ENCODE measurements around the gene GCSAM.
A peak's percentile ranks its signal among the peaks of the same experiment; 100 is the strongest.

GCSAM gene

DNA sequence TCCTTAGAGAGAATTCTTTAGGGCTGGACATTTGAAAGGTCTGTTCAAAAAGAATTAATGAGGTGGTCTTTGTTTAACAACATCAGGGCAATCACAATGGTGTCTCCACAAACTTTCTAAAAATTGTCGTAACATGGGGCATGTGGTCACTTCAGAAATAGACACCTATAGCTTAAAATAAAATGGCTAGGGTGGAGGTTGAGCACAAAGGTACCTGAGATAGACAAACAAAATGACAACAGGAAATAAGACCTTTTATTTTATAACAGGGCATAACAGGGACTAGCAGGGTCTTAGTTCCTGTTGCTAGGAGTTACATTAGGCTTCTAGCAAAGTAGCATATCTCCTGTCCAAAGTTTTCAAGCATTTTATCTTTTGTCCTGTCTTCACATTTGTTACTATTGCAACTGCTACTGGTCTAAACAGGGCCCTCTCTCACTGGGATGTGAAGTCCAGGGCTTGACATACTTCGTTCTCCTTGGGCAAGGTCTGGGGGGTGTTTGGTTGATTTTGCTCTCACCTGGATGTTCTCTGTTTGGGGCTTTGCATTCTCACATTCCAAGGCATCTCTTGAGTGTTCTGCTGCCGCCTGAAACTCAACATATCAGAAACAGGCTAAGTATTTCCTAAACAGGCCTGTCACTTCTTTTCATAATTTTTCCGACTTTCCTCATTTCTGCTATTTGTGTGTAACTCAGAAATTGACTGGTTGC lies 3.0 kb downstream of the GCSAM start:
- no peak for DNase-seq (ENCODE audit: low read depth in 2 of 2)

DNA sequence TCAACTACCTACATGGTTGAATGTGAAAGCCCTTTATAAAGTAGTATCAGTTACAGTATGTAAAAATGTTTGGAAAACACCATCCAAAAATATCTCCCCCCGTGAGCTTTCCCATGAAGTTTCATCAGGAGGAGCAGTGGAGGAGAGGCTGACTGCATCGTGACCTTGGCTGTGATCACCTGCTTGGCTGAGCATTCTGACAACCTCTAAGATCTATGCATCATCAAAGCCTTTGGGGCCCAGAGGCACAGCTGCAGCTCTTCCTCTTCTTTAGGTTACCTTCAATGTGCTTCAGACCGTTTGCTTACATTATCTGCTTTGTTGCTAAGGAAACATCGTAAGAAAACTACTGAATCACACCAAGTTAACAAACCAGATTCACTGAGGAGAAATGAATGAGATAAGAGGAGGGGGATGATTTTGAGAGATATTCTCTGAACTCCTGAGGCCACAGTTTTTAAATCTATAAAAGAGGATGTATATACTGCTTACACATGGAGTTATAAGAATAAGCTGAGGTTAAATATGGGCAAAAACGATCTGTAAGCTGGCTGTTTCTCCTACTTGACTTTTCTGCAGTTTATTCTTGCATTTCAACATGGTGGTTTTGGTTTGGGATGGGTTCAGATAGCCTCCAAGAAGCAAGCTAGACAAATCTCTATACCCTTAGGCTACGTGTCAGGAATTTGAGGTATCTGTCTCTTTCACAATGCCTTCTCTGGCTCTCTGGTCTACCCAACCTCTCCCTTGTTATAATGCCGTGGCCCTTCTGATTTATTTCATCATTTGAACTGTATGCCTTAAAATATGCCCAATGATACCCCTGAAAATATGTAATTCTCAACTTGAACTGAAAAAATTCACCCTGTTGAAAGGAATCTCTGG lies 4.0 kb downstream of the GCSAM start:
- DNase-seq (ENCODE audit: low read depth in 2 of 2) = no peak

DNA sequence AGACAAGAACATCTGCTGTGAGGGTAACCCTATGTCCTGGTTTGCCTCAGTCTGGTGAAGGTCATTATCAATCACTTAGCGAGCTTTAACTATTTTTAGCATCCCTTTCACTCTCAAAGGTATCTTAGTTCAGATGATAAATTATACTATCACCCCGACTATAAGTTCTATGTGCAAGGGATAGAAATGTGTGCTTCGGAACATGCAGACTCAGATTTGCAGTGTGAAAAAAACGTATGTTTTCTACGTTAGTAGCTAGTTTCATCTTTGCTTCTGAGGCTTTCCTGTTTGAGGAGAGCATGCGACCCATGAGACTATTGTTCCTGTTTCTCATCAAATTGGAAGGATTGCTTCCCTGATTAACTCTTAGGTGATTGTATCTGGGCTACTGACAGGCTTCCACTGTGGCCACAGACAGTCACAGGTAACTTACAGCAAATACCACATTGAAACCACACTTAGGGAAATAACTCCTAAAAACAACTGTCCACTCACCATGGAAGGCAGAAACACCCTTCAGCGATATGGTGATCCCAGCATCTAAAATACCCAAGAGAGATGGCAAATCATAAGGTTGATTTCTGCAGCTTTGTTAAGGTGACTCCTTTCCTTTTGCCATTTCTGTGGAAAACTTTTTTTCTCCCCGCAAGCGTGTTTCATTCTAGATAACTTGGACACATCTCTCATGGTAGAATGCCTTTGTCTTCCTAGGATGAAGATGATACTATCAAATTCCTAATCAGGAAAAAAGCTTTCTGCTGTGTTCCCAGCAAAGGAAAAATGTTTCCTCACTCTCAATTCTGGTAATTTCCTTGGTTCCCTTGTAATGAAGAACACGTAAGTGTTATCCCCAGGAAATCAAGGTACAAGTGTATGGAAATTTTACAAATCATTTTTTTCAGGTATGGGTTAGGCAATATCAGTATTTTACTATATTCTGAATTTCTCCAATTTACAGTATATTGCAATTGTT lies 5.2 kb downstream of the GCSAM start:
- no peak for DNase-seq (ENCODE audit: low read depth in 2 of 2)

DNA sequence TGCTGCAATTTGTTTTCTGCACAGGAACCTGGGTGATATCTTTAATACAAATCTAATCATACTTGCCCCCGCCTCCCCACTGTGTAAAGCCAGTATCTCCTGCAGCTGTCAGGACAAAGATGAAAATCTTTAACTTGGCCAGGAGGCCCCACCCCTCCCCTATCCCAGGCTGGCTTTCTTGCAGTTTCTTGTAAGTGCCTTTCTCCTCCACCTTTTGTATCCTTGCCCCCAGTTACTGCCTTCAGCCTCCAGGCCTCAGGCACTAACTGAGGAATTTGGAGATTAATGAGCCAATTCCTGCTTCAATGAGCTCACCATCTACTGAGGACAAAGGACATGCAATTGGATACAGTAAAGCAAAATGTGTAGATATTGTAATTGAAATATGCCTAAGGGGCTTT lies 6.5 kb downstream of the GCSAM start:
- DNase-seq (ENCODE audit: low read depth in 2 of 2) = no peak

DNA sequence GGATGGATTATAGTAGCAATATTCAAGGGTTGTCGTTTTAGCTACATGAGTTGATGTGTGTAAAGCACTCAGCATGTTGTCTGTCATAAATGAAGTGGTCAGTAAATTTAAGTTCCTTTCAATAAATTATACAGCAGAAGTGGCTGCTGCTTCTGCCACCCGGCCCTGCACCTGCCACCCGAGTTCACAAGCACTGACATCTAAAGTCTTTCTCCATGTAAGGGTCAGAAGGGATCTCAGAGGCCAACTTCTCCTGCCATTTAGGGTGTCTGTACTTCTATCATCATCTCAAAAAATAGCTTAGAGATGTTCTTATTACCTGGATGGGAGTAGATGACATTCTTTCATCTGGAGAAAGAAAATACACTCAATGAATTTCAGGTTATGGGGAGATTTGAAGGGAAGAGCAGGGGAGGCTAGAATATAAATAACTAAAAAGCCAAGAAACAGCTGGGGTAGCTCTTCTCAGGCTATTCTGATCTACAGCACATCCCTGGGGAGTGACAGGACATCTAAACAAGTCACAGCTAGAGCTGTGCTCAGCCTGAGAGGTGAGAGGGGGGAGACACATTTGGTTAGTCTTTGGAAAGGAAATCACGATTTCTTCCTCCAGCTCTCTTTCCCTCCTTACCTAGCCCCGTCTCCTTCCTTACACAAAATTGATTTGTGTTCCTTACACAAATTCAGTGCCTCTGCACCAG lies 8.0 kb downstream of the GCSAM start:
- no peak for DNase-seq (ENCODE audit: low read depth in 2 of 2)

DNA sequence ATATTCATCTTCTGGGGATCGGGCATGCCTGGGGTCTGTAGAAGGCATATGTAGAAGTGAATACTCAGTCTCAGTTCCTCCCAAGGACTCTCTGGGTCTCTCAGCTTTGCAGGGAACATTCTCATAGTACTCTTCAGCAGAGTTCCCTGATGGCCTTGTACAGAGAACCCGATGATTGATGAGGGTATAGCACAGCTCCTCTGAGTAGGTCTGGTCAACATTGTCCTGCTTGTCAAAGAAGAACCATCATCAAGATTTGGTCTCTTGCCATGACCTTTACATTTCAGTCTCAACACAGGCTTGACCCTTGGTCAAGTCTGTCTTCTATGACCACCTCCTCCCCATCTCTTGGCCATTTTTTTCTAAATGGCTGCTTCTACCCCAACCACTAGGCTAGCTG lies 9.5 kb downstream of the GCSAM start:
- DNase-seq (ENCODE audit: low read depth in 2 of 2) = no peak

DNA sequence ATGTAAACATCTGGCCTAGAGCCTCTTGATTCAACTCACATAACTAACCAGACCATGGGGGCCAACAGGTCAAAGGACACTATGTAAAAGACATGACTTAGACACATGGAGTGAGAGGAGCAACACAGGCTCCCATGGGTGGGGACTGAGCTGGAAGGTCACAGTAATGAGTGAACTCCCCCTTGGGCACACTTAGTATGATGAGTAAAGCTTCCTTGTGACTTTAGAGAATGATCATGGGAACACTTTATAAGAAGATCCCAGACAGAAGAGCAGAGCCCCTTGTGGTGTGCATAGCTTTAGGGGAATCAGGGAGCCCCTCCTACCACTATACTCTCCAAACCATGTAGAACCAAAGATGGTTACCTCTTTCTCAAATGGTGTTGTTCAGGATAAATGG lies 10.2 kb downstream of the GCSAM start:
- no peak for DNase-seq (ENCODE audit: low read depth in 2 of 2)

DNA sequence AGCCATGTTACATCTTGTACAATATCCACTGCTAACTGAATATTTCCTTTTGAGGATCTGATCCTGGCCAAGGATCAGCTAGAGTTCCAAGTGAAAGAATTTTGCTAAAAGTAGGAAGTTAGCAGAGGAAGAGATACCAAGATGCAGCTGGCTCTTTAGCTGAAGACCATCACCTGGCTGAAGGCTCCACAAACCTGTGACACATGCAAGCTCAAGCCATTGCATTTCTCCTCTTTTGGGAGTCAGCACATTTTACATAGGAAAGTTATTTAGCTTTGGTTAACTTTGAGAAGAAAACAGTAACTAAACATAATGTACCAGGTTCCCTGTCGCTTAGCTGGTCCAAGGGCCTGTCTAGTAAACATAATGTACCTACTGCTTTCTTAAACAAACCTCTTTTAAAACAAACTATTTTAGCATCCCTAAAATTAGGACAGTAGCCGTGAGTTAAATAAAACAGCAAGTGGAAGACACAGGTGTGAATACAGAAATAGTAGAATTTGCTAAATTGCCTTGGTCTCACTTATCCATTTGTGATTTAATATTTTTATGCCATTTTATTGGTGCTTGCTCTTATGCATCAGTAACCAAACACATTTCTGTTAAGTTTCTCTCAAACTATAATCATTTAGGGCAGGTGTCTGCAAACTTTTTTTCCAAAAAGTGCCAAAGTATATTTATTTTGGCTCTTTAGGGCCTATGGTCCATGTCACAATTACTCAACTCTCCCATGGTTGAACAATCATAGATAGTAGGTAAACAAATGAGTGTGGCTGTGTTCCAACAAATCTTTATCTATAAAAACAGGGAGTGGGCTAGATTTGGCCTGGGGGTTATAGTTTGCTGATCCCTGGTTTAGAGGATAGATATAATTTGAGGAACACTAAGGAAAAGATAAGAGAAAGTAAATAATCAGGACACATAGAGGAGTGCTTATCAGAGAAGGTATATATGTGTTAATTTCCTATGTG lies 11.2 kb downstream of the GCSAM start:
- no peak for DNase-seq (ENCODE audit: low read depth in 2 of 2)

DNA sequence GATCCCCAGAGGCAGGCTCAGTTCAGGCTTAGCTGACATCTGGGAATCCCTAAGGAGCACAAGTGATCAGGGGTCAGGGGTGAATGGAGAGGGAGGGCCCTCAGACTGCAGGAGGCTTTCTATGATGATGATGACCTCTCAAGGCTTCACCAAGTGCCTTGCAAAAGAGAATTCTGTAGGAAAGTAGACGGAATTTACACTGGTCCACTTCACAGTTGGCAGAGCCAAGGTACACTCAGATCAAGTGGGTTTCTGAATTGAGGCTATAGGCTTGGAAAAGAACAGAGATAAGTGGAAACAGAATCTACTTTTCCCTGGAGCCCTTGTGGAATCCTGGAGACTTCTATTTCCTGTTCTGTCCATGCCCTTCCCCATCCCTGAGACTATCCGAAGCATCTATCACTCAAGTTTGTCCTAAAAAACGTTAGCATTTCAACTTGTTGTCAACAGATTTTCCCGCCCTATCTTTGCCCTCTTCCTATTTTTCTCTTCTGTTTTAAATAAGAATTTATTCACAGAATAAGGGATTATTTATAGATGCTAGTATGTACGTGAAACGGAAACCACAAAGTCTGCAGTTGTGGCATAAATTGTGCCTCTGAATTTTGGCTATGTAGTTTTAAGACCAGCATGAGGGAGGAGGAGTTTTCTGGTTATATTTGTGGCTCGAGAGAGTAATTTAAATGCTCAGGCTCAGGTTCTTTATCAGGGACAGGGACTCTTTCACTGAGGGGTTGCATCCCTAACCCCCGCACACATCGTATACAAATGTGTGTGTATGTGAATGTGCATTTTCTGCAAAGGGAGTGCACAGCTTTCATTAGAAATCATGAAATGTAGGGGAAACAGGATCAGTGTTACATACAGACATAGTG lies 12.8 kb downstream of the GCSAM start:
- DNase-seq (ENCODE audit: low read depth in 2 of 2) = no peak

DNA sequence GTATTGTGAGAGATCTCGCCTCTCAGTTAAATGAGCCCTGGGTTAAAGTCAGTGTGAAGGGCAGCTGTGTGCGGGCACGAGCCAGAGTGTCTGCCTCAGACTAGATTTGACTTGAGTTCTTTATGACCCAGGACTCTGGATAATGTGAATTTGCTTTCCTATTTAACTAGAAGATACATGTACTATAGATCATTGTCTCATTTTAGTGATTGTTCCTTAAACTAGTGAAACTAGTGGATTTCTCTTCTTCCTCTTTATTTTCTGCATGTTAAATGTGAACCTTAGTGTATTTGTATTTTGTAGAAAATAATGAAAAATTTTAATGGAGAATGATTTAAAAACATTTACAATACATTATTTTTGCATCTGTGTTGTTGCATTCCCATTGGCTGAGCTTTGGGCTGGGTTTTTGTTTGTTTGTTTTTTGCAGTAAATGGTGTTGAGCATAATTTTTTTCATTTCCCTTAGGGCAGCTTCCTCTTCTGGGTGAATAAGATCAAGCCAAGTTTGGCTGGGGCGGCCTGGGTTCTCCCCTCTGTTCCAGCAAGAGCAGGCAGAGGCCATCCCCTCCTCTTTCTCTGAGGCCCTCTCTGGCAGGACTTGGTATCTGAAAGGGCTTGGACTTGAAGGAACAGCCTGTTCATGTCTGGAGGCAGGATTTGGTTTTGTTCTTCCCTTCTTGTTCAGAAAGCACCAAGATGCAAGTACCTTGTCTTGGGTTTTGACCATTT lies 15.0 kb downstream of the GCSAM start:
- no peak for DNase-seq (ENCODE audit: low read depth in 2 of 2)

DNA sequence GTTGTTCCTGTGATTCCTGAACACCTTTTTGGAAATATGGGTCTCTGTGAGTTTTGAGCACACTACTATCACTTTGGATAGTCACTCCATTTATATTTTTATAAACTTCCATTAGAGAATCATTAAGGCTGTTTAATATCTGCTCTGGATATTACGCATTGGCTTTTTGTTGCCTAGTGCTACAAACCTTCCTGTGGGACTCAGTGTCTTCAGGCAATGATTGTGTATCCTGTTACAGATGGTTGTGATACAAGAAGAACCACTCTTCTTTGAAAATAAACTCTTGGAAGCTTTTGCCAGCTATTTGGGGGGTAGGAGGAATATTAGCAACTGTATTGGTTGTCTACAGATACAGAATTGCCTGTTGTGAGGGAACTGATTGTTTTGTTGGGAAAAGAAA lies 15.6 kb downstream of the GCSAM start:
- DNase-seq (ENCODE audit: low read depth in 2 of 2) = no peak

DNA sequence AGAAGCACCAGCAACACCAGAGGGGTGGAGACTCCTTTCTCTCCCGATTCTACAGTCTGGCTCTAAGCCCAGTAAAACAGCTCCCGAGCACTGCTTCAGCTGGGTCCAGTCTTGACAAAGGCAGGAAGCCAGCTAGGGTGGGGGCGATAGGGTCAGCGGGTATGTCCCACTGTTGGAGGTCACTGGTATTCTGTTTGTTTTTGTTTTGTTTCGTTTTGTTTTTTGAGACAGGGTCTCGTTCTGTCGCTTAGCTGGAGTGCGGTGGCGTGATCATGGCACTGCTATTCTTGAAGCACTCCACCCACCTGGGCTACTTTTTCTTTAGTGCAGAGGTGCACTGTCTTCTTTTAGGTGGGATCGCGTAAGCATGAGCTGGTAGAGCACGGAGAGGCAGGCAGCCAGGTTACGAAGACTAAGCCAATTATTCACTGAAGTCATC lies 16.3 kb downstream of the GCSAM start:
- no peak for DNase-seq (ENCODE audit: low read depth in 2 of 2)

DNA sequence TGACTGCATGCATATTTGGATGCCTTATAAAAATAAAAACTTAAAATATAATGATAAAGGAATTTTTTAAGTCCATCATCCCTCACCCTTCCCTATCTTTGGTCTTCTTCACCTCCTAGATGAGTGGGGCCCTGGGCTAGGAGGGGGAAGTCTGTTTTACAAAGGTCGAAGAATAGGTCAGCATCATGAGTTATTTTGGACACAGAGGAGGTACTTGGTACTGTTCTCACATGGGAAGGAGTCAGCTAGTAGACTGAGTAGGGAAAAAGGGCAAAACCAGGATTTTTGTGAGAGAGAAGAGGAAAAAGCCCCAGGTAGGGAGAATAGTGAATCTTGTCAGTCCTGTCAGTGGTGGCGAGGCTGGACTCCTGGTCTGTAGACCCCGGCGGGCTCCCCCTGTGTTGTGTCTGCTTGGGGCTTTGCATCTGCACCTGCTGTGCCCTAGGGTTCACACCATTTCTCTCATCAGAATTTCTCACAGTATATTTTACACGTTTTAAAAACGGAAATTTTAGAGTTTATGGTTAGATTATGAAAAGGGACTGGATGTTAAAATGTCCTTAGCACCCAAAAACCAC lies 17.2 kb downstream of the GCSAM start:
- DNase-seq (ENCODE audit: low read depth in 2 of 2) = no peak

DNA sequence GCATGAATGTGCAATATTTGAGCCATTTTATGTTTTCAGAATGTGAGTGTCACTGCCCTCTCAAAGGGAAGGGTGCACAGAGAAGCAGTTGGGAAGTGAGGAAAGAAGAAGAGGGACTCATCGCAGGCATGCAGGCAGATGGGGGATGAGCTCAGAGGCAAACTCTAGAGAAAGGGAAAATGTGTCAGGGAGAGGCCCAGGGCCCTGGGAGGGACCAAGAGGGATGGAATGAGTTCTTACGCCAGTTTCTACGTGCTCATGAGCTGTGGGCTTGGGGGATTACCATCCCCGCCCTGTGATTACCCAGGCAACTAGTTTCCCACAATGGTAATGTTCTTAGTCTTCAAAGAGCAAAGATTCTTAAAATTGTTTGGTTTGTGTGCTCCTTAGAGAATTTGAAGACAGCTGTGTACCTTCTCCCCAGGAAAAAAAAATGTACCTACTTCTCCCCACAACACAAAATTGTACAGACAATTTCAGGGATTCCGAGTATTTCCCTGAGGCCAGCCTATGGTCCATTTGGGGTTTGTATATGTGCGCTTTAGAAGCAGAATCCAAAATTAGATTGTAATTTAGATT lies 17.8 kb downstream of the GCSAM start:
- no peak for DNase-seq (ENCODE audit: low read depth in 2 of 2)

DNA sequence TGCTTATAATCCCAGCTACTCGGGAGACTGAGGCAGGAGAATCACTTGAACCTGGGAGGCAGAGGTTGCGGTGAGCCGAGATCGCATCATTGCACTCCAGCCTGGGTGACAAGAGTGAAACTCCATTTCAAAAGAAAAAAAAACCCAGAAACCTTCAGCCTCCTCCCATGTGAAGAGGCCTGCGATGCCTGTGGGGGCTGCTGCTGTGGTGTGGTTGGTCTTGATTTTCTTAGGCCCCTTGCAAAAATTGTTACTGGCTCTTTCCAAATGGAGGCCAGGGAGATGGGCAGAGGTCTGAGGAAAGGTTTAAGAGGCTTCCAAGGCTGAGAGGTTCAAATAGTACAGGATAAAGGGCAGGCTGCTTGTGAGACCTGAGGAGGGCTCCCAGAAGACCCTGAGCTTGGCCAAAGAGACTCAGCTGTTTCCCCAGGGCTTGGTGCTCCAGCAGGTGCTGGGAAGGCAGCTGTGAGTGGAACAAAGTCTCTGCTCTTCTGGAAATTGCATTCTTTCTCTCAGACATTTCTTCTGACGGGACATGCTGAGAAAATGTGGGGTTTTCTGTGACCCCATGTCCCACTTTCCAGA lies 18.4 kb downstream of the GCSAM start:
- no peak for DNase-seq (ENCODE audit: low read depth in 2 of 2)

DNA sequence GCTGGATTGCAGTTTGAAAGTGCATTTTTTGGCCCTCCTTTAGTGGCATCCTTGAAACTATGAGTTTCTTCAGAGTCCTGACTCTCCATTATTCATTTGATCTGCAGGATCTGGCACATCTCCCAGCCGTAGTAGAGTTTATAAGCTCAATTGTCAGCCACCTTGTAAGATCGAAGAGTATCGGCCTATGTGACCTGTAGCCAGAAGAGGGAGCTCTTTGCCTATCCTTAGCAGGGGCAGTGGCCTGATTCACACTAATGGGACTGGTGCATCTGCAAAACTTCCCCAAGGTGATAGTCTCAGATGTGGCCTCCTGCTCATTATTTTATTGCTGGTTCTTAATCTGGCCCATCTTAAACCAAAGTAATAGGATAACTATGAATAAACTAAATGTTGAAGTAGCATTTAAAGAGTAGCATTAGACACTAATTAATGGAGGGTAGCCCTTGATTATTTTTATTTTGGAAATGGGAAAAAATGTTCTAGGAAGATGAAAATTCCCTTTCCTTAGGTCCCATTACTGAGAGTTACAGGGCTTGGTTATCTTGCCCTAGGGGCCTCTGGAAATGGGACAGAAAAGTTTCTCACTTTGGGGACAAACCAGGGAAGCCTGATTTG lies 21.2 kb downstream of the GCSAM start:
- peak in 1 of 2 donors; percentile 27 for DNase-seq (ENCODE audit: low read depth in 2 of 2)

DNA sequence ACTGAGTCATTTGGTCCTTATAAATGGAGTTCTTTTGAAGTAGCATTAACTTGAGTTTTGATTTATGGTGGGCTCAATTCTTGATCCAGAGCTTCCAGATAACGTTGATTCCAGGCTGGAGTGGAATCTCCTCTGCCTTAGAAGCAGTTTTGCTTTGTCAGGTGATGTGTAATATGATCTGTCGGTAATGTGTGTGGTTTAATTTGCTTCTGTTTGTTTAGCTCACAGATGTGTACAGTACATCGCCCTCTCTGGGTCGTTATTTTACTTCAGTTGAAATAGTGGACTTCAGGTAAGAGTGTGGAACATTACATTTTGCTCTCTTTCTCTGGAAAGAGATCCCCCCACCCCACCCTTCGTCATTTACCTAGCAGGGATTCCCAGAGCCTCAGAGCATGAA lies 23.7 kb downstream of the GCSAM start:
- no peak for DNase-seq (ENCODE audit: low read depth in 2 of 2)
